HepG2 (cell line): ENCODE data around the gene KCNMA1. TPM values are rescaled to one million over a fixed set of nuclear protein-coding genes. Genes with fewer than 3 reads are reported as not detected.

Experiments
- ATAC-seq: fragments of 200-7000 bp; cut with Tn5 transposase; 3 replicates; pipeline ENCODE4 v1.9.1; 2020; ENCODE audit warnings: mild to moderate bottlenecking, moderate library complexity
- BruUV-seq: library from RNA; stranded (reverse); fragments of 400-500 nt; replicated peaks from 2 replicates; lab custom pipeline; 2021; lab: Mats Ljungman, UMichigan
- CTCF ChIA-PET: fragments of 300-600 bp; formaldehyde crosslinking; extraction: SDS; loops from one replicate; lab custom pipeline; 2021; ENCODE audit warnings: low total read pairs, inconsistent platforms, low intra/inter-chr PET ratio; lab: Yijun Ruan, JAX
- POLR2A ChIA-PET: fragments of 350-600 bp; sonication (Branson Sonifier 250); formaldehyde crosslinking; loops from one replicate; lab custom pipeline; 2020; ENCODE audit warnings: antibody characterized with exemption, inconsistent platforms; lab: Yijun Ruan, JAX
- DNase-seq: peaks from one replicate; pipeline ENCODE4 v3.0.0-alpha.2; 2015; ENCODE audit warnings: low spot score
- FAIRE-seq: peaks from 3 replicates; lab custom pipeline; 2011; peaks lifted over from hg19 to GRCh38; lab: Jason Lieb, UNC
- H2AFZ ChIP-seq: one replicate; pipeline ENCODE4 v1.6.1; 2011; ENCODE audit warnings: low read length, inconsistent platforms
- H3K27ac ChIP-seq: fragments of 300-600 bp; 3 replicates; pipeline ENCODE4 v1.8.0; 2011; ENCODE audit warnings: mixed run types, mild to moderate bottlenecking, mixed read lengths, low read length, inconsistent platforms; ENCODE audit not compliant: insufficient read depth; ENCODE audit errors: extremely low read length
- H3K27me3 ChIP-seq, 2 experiments: fragments of 200-600 bp in 1 of 2; 2 replicates in 1 of 2; 3 replicates in 1 of 2; pipeline versions ENCODE4 v1.6.0 to v1.8.0; 2011; ENCODE audit warnings: low read length in 2 of 2, mild to moderate bottlenecking in 2 of 2, moderate library complexity in 2 of 2, inconsistent platforms in 1 of 2; ENCODE audit not compliant: insufficient read depth in 2 of 2, control insufficient read depth in 1 of 2
- H3K36me3 ChIP-seq, 2 experiments: fragments of 200-600 bp in 1 of 2; replicated peaks in 1 of 2; 2 replicates in 1 of 2; 3 replicates in 1 of 2; pipeline versions ENCODE4 v1.5.1 to v1.8.0; 2011; ENCODE audit warnings: low read length in 2 of 2, inconsistent platforms in 1 of 2; ENCODE audit not compliant: insufficient read depth in 2 of 2, control insufficient read depth in 1 of 2
- H3K4me1 ChIP-seq: 2 replicates; pipeline ENCODE4 v1.5.1; 2012; ENCODE audit warnings: low read length, inconsistent platforms; ENCODE audit not compliant: insufficient read depth
- H3K4me2 ChIP-seq: 2 replicates; pipeline ENCODE4 v1.6.0; 2011; ENCODE audit warnings: low read depth, low read length, inconsistent platforms
- H3K4me3 ChIP-seq, 3 experiments: fragments of 200-600 bp in 1 of 3; sonication (generic), shearing (Covaris generic) in 1 of 3; replicated peaks in 1 of 3; 2 replicates each; pipeline ENCODE4 v1.5.1; 2011 to 2016; ENCODE audit warnings: low read length in 3 of 3, inconsistent platforms in 2 of 3, low read depth in 2 of 3, mild to moderate bottlenecking in 2 of 3, control low read depth in 1 of 3, mixed read lengths in 1 of 3; ENCODE audit not compliant: insufficient read depth in 1 of 3
- H3K79me2 ChIP-seq: one replicate; pipeline ENCODE4 v1.6.1; 2011; ENCODE audit warnings: low read length, inconsistent platforms; ENCODE audit not compliant: insufficient read depth
- H3K9ac ChIP-seq: 2 replicates; pipeline ENCODE4 v1.6.0; 2011; ENCODE audit warnings: mild to moderate bottlenecking, low read depth, low read length, inconsistent platforms; ENCODE audit not compliant: insufficient read depth
- H3K9me3 ChIP-seq: 2 replicates; pipeline ENCODE4 v1.5.1; 2012; ENCODE audit warnings: mild to moderate bottlenecking, low read length
- H4K20me1 ChIP-seq: 2 replicates; pipeline ENCODE4 v1.6.0; 2011; ENCODE audit warnings: inconsistent platforms, mild to moderate bottlenecking, low read length, moderate library complexity; ENCODE audit not compliant: insufficient read depth
- HHEX ChIP-seq: IDR thresholded peaks from 2 replicates; pipeline ENCODE4 v1.6.1; 2016; ENCODE audit warnings: control low read depth
- SMC3 ChIP-seq: IDR thresholded peaks from 2 replicates; pipeline ENCODE4 v1.6.1; 2011; ENCODE audit warnings: low read length, improper control_type of control experiment
- STAG1 ChIP-seq: sonication (generic); formaldehyde crosslinking; IDR thresholded peaks from 2 replicates; pipeline ENCODE4 v1.4.0; 2020; ENCODE audit warnings: missing genetic modification reagents
- ZFP36L1 ChIP-seq: sonication (generic); formaldehyde crosslinking; IDR thresholded peaks from 2 replicates; pipeline ENCODE4 v1.8.0; 2022; ENCODE audit warnings: mild to moderate bottlenecking, missing genetic modification reagents, moderate library complexity
- ZMYM4 ChIP-seq: sonication (generic); formaldehyde crosslinking; IDR thresholded peaks from 2 replicates; pipeline ENCODE4 v1.8.1; 2023; ENCODE audit warnings: mild to moderate bottlenecking, missing genetic modification reagents
- ZNF280D ChIP-seq: sonication (generic); formaldehyde crosslinking; IDR thresholded peaks from 2 replicates; pipeline ENCODE4 v1.5.1; 2020; ENCODE audit warnings: mild to moderate bottlenecking, missing genetic modification reagents
- ZNF7 ChIP-seq: IDR thresholded peaks from 2 replicates; pipeline ENCODE4 v1.6.1; 2016; ENCODE audit warnings: missing biosample characterization, missing genetic modification reagents
- WGBS: methylation state at CpG from one replicate; pipeline ENCODE4 v1.1.6; 2017; ENCODE audit warnings: low lambda C conversion rate; 5-methylcytosine and 5-hydroxymethylcytosine counted together
- in situ Hi-C: cut with HindIII; loops from 2 replicates; pipeline ENCODE4 v1.10.0; 2017; ENCODE audit warnings: low pct_unique_long_range_greater_than_20kb; ENCODE audit not compliant: extremely low pct_ligation_motif_present
- intact Hi-C: fragments of 100-400 bp; cut with micrococcal nuclease; formaldehyde crosslinking; loops from one replicate; pipeline ENCODE4 v1.10.0; 2022; ENCODE audit not compliant: unreplicated experiment
- polyA plus RNA-seq, 8 experiments: library from polyadenylated mRNA; depleted of rRNA in 3 of 8; stranded (reverse) in 7 of 8; unstranded in 1 of 8; fragments of >200 nt; fragmentation: Illumina TruSeq in 4 of 8; extraction: Trizol in 4 of 8; gene quantifications; 2 replicates each; pipeline versions ENCODE4 v1.2.1 to v1.2.3, GENCODE V29; 2011 to 2016; ENCODE audit warnings: low read depth in 4 of 8, missing spikeins in 1 of 8, mixed read lengths in 1 of 8; ENCODE audit not compliant: insufficient read depth in 1 of 8
- total RNA-seq, 5 experiments: library from RNA; depleted of rRNA; stranded (reverse); fragments of >200 nt; fragmentation: Illumina TruSeq; extraction: Trizol; gene quantifications; 2 replicates each; pipeline ENCODE4 v1.2.3, GENCODE V29; 2016; ENCODE audit warnings: low read depth in 1 of 5
- TF ChIP-seq, protein P1 (sequence below): sonication (generic); formaldehyde crosslinking; IDR thresholded peaks from 2 replicates; pipeline ENCODE4 v1.5.0; 2020; ENCODE audit warnings: mild to moderate bottlenecking, missing genetic modification reagents, moderate library complexity

KCNMA1 gene
- total and polyA plus RNA-seq, 2 of the 13 experiments (the other 11 are each of a cell fraction or from before 2014, with no cell fraction given): 0.02 TPM; not detected in 1

GRCh38 chr10:77494327-77494726 lies 143.3 kb downstream of the KCNMA1 start:
- ATAC-seq (peak; percentile 60), FAIRE-seq (no peak), DNase-seq (peak; percentile 10)
- WGBS: 11% methylated on average over 5 of the region's 6 CpGs
- H3K4me3 ChIP-seq: no peak overlapping the region
- H3K27ac ChIP-seq: no peak overlapping the region
- no peaks in the 10 kb centered on the region for H3K79me2 ChIP-seq
- H4K20me1 ChIP-seq: no peaks in the 10 kb centered on the region
- in situ Hi-C loops (loop anchor here (10.0 kb wide), 1 partner anchor 150 kb away; no protein-coding TSS in a partner anchor), intact Hi-C loops (no loop called here)
- no TSS peak for BruUV-seq
- ChIA-PET POLR2A (no interaction called here), CTCF (interaction anchor here (1.2 kb wide), 1 partner anchor 147 kb away, joined by 7 read pairs; no protein-coding TSS in a partner anchor)
- no peak overlapping the region for H3K9ac ChIP-seq
- H3K27me3 ChIP-seq: no peaks in the 10 kb centered on the region
- no peak for TF ChIP-seq ZNF280D (CRISPR knock-in tag)
- TF ChIP-seq ZNF7 (CRISPR knock-in tag): no peak
- no peak for TF ChIP-seq ZMYM4 (CRISPR knock-in tag)
- TF ChIP-seq SMC3: peak; percentile 35; the same call in 1 of the 2 replicates
- no peak for TF ChIP-seq HHEX (CRISPR knock-in tag)
- TF ChIP-seq ZFP36L1: no peak
- peak; percentile 40 for TF ChIP-seq STAG1 (CRISPR knock-in tag)
- TF ChIP-seq, protein P1, sequence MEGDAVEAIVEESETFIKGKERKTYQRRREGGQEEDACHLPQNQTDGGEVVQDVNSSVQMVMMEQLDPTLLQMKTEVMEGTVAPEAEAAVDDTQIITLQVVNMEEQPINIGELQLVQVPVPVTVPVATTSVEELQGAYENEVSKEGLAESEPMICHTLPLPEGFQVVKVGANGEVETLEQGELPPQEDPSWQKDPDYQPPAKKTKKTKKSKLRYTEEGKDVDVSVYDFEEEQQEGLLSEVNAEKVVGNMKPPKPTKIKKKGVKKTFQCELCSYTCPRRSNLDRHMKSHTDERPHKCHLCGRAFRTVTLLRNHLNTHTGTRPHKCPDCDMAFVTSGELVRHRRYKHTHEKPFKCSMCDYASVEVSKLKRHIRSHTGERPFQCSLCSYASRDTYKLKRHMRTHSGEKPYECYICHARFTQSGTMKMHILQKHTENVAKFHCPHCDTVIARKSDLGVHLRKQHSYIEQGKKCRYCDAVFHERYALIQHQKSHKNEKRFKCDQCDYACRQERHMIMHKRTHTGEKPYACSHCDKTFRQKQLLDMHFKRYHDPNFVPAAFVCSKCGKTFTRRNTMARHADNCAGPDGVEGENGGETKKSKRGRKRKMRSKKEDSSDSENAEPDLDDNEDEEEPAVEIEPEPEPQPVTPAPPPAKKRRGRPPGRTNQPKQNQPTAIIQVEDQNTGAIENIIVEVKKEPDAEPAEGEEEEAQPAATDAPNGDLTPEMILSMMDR: peak; percentile 23; the same call in 1 of the 2 replicates
- no peaks in the 10 kb centered on the region for H3K9me3 ChIP-seq
- no peak overlapping the region for H2AFZ ChIP-seq
- H3K36me3 ChIP-seq: no peaks in the 10 kb centered on the region; a peak in 1 of 5 replicates
- no peak overlapping the region for H3K4me2 ChIP-seq
- no peaks in the 10 kb centered on the region for H3K4me1 ChIP-seq
